ENCODE results near the gene PHF2. TPM values are rescaled to one million over a fixed set of nuclear protein-coding genes. Genes with fewer than 3 reads are reported as not detected.

Gene PHF2
- total and polyA plus RNA-seq, 9 of the 15 experiments (the other 6 are each of a cell fraction or from before 2014, with no cell fraction given), result 0.37 to 14.4 (median 8.1) TPM

GRCh38 chr9:93673839-93674334, 97.5 kb downstream of the PHF2 start (continued):
- TF ChIP-seq ZC3H4 (CRISPR knock-in tag; IDR thresholded peaks at IDR 0.05; ENCODE audit: borderline replicate concordance) (no peak), SMC3 (conservative IDR thresholded peaks at IDR 0.05; ENCODE audit: insufficient read depth, low read depth, low read length) (no peak), ZNF197 (CRISPR knock-in tag; IDR thresholded peaks at IDR 0.05; ENCODE audit: low read depth) (no peak), KDM2B (CRISPR knock-in tag; IDR thresholded peaks at IDR 0.05) (no peak), HBP1 (CRISPR knock-in tag; IDR thresholded peaks at IDR 0.05) (no peak), NR2C2 (CRISPR knock-in tag; IDR thresholded peaks at IDR 0.05) (no peak), NR2C2 (tag; IDR thresholded peaks at IDR 0.05) (no peak), ATF7 (IDR thresholded peaks at IDR 0.05) (no peak)

GRCh38 chr9:93674580-93675335, 98.4 kb downstream of the PHF2 start:
- POLR2A ChIA-PET, result no interaction called here
- FAIRE-seq, result no peak
- 87% methylated on average over 10 of the region's 14 CpGs for WGBS (ENCODE audit: insufficient coverage, low coverage, missing lambda C conversion rate)
- TF ChIP-seq BMI1 (IDR thresholded peaks at IDR 0.05; ENCODE audit: low read length), result no peak
- TF ChIP-seq ZNF639 (CRISPR knock-in tag; conservative IDR thresholded peaks at IDR 0.05 in 1 of 2, IDR thresholded peaks at IDR 0.05 in 1 of 2), result no peak
- no peak for TF ChIP-seq SMARCB1 (IDR thresholded peaks at IDR 0.05; ENCODE audit: insufficient read length, low read depth)
- no peak for TF ChIP-seq TCFL5 (CRISPR knock-in tag; conservative IDR thresholded peaks at IDR 0.05)
- TF ChIP-seq ZNF316 (IDR thresholded peaks at IDR 0.05), result no peak
- TF ChIP-seq ZFP91 (CRISPR knock-in tag; IDR thresholded peaks at IDR 0.05), result no peak
- TF ChIP-seq GTF2F1 (IDR thresholded peaks at IDR 0.05; ENCODE audit: low read depth, low read length), result no peak
- no peak for TF ChIP-seq RAD51 (IDR thresholded peaks at IDR 0.05; ENCODE audit: borderline replicate concordance, low read depth)

More at GRCh38 chr9:93674580-93675335, 98.4 kb downstream of the PHF2 start:
- no peak for ATAC-seq
- Histone ChIP-seq H3K9ac (ENCODE audit: insufficient read depth in 1 of 2, low read depth in 2 of 2, low read length in 2 of 2) (no peak overlapping the region), H3K9me3 (replicated peaks; ENCODE audit: control insufficient read depth, insufficient read depth, low read depth, low read length) (no peaks in the 10 kb centered on the region), H3K79me2 (ENCODE audit: control insufficient read depth, insufficient read depth, low read length) (no peaks in the 10 kb centered on the region), H3K4me2 (ENCODE audit: insufficient read depth, low read length) (no peak overlapping the region), H3K4me3 (no peak overlapping the region), H3K36me3 (ENCODE audit: control insufficient read depth, insufficient read depth, low read length) (peaks cover 18% of the 10 kb centered on the region; the same call in 1 of the 3 replicates), H2AFZ (ENCODE audit: low read depth, low read length) (no peak overlapping the region), H3K9me1 (ENCODE audit: control insufficient read depth, insufficient read depth, low read length) (no peaks in the 10 kb centered on the region), H3K27ac (ENCODE audit: extremely low read depth, low read depth, low read length) (no peak overlapping the region), H4K20me1 (replicated peaks; ENCODE audit: control insufficient read depth, insufficient read depth, low read length) (0 out of 2 replicates have a peak, but pooled peaks cover under 1% of the 10 kb centered on the region), H3K27me3 (ENCODE audit: control insufficient read depth in 2 of 2, insufficient read depth in 2 of 2, low read length in 2 of 2) (no peaks in the 10 kb centered on the region), H3K4me1 (replicated peaks in 1 of 2; ENCODE audit: control insufficient read depth in 2 of 2, insufficient read depth in 2 of 2, low read length in 2 of 2) (peaks cover 0 to 3% of the 10 kb centered on the region in 2 experiments; a peak in 1 of 5 replicates)
- CTCF ChIA-PET (ENCODE audit: low intra/inter-chr PET ratio), result no interaction called here
- DNase-seq (ENCODE audit: extremely low read depth in 1 of 4, low spot score in 3 of 4), result no peak
- intact Hi-C loops (cut with micrococcal nuclease) (no loop called here), in situ Hi-C loops (cut with MboI) (loop anchor here (25.0 kb wide), 1 partner anchor 538 kb away; no protein-coding TSS in a partner anchor)
- BruUV-seq (replicated peaks), result no TSS peak
